Measurements from ENCODE around the gene TRPC3.

- TF ChIP-seq CTCF (IDR thresholded peaks at IDR 0.05; ENCODE audit: insufficient read depth, low read depth, low read length), result no peak
- no peak for TF ChIP-seq EZH2 (IDR thresholded peaks at IDR 0.05; ENCODE audit: insufficient read depth, low read length)
Measured at GRCh38 chr4:121842862-121843261, 109.0 kb downstream of the TRPC3 start.
